HepG2 (cell line): ENCODE measurements around the gene PIGZ. TPM values are rescaled to one million over a fixed set of nuclear protein-coding genes. Genes with fewer than 3 reads are reported as not detected.
A peak's percentile ranks its signal among the peaks of the same experiment; 100 is the strongest.

Experiments
- ATAC-seq: fragments of 200-7000 bp; cut with Tn5 transposase; 3 replicates; pipeline ENCODE4 v1.9.1; 2020; ENCODE audit warnings: mild to moderate bottlenecking, moderate library complexity
- BruUV-seq: library from RNA; stranded (reverse); fragments of 400-500 nt; replicated peaks from 2 replicates; lab custom pipeline; 2021; lab: Mats Ljungman, UMichigan
- CTCF ChIA-PET: fragments of 300-600 bp; formaldehyde crosslinking; extraction: SDS; loops from one replicate; lab custom pipeline; 2021; ENCODE audit warnings: low total read pairs, inconsistent platforms, low intra/inter-chr PET ratio; lab: Yijun Ruan, JAX
- POLR2A ChIA-PET: fragments of 350-600 bp; sonication (Branson Sonifier 250); formaldehyde crosslinking; loops from one replicate; lab custom pipeline; 2020; ENCODE audit warnings: antibody characterized with exemption, inconsistent platforms; lab: Yijun Ruan, JAX
- DNase-seq: peaks from one replicate; pipeline ENCODE4 v3.0.0-alpha.2; 2015; ENCODE audit warnings: low spot score
- FAIRE-seq: peaks from 3 replicates; lab custom pipeline; 2011; peaks lifted over from hg19 to GRCh38; lab: Jason Lieb, UNC
- H2AFZ ChIP-seq: one replicate; pipeline ENCODE4 v1.6.1; 2011; ENCODE audit warnings: low read length, inconsistent platforms
- H3K27ac ChIP-seq: fragments of 300-600 bp; 3 replicates; pipeline ENCODE4 v1.8.0; 2011; ENCODE audit warnings: mixed run types, mild to moderate bottlenecking, mixed read lengths, low read length, inconsistent platforms; ENCODE audit not compliant: insufficient read depth; ENCODE audit errors: extremely low read length
- H3K27me3 ChIP-seq, 2 experiments: fragments of 200-600 bp in 1 of 2; 2 replicates in 1 of 2; 3 replicates in 1 of 2; pipeline versions ENCODE4 v1.6.0 to v1.8.0; 2011; ENCODE audit warnings: low read length in 2 of 2, mild to moderate bottlenecking in 2 of 2, moderate library complexity in 2 of 2, inconsistent platforms in 1 of 2; ENCODE audit not compliant: insufficient read depth in 2 of 2, control insufficient read depth in 1 of 2
- H3K36me3 ChIP-seq, 2 experiments: fragments of 200-600 bp in 1 of 2; replicated peaks in 1 of 2; 2 replicates in 1 of 2; 3 replicates in 1 of 2; pipeline versions ENCODE4 v1.5.1 to v1.8.0; 2011; ENCODE audit warnings: low read length in 2 of 2, inconsistent platforms in 1 of 2; ENCODE audit not compliant: insufficient read depth in 2 of 2, control insufficient read depth in 1 of 2
- H3K4me1 ChIP-seq: 2 replicates; pipeline ENCODE4 v1.5.1; 2012; ENCODE audit warnings: low read length, inconsistent platforms; ENCODE audit not compliant: insufficient read depth
- H3K4me2 ChIP-seq: 2 replicates; pipeline ENCODE4 v1.6.0; 2011; ENCODE audit warnings: low read depth, low read length, inconsistent platforms
- H3K4me3 ChIP-seq, 3 experiments: fragments of 200-600 bp in 1 of 3; sonication (generic), shearing (Covaris generic) in 1 of 3; replicated peaks in 1 of 3; 2 replicates each; pipeline ENCODE4 v1.5.1; 2011 to 2016; ENCODE audit warnings: low read length in 3 of 3, inconsistent platforms in 2 of 3, low read depth in 2 of 3, mild to moderate bottlenecking in 2 of 3, control low read depth in 1 of 3, mixed read lengths in 1 of 3; ENCODE audit not compliant: insufficient read depth in 1 of 3
- H3K79me2 ChIP-seq: one replicate; pipeline ENCODE4 v1.6.1; 2011; ENCODE audit warnings: low read length, inconsistent platforms; ENCODE audit not compliant: insufficient read depth
- H3K9ac ChIP-seq: 2 replicates; pipeline ENCODE4 v1.6.0; 2011; ENCODE audit warnings: mild to moderate bottlenecking, low read depth, low read length, inconsistent platforms; ENCODE audit not compliant: insufficient read depth
- H3K9me3 ChIP-seq: 2 replicates; pipeline ENCODE4 v1.5.1; 2012; ENCODE audit warnings: mild to moderate bottlenecking, low read length
- H4K20me1 ChIP-seq: 2 replicates; pipeline ENCODE4 v1.6.0; 2011; ENCODE audit warnings: inconsistent platforms, mild to moderate bottlenecking, low read length, moderate library complexity; ENCODE audit not compliant: insufficient read depth
- GZF1 ChIP-seq: sonication (generic); formaldehyde crosslinking; IDR thresholded peaks from 2 replicates; pipeline ENCODE4 v1.5.1; 2020; ENCODE audit warnings: mild to moderate bottlenecking, missing genetic modification reagents
- KMT2B ChIP-seq: IDR thresholded peaks from 2 replicates; pipeline ENCODE4 v1.6.1; 2016; ENCODE audit warnings: missing genetic modification reagents, missing compliant biosample characterization
- MED1 ChIP-seq: sonication (generic); formaldehyde crosslinking; IDR thresholded peaks from 2 replicates; pipeline ENCODE4 v1.4.0; 2020; ENCODE audit warnings: missing genetic modification reagents
- SRSF4 ChIP-seq: fragments of 200-400 bp; formaldehyde crosslinking; IDR thresholded peaks from one replicate; pipeline ENCODE4 v1.6.1; 2018; ENCODE audit warnings: mild to moderate bottlenecking, low read depth, low read length, moderate library complexity; ENCODE audit not compliant: poor library complexity, severe bottlenecking
- U2AF2 ChIP-seq: fragments of 200-400 bp; formaldehyde crosslinking; IDR thresholded peaks from 2 replicates; pipeline ENCODE4 v1.6.1; 2017; ENCODE audit warnings: low read depth, mild to moderate bottlenecking, low read length
- XRCC5 ChIP-seq: fragments of 200-400 bp; formaldehyde crosslinking; optimal IDR thresholded peaks from 2 replicates; pipeline ENCODE3; 2017; ENCODE audit warnings: mild to moderate bottlenecking, low read length
- ZNF10 ChIP-seq: sonication (generic); formaldehyde crosslinking; IDR thresholded peaks from 2 replicates; pipeline ENCODE4 v1.4.0; 2020; ENCODE audit warnings: mild to moderate bottlenecking, low read depth, missing genetic modification reagents, borderline replicate concordance
- ZNF589 ChIP-seq: sonication (generic); formaldehyde crosslinking; conservative IDR thresholded peaks from 2 replicates; pipeline ENCODE4 v1.8.0; 2022; ENCODE audit warnings: mild to moderate bottlenecking, moderate library complexity, missing genetic modification reagents
- ZNF878 ChIP-seq: sonication (generic); formaldehyde crosslinking; IDR thresholded peaks from 2 replicates; pipeline ENCODE4 v1.8.1; 2023; ENCODE audit warnings: mild to moderate bottlenecking, missing genetic modification reagents, moderate library complexity
- WGBS: methylation state at CpG from one replicate; pipeline ENCODE4 v1.1.6; 2017; ENCODE audit warnings: low lambda C conversion rate; 5-methylcytosine and 5-hydroxymethylcytosine counted together
- in situ Hi-C: cut with HindIII; loops from 2 replicates; pipeline ENCODE4 v1.10.0; 2017; ENCODE audit warnings: low pct_unique_long_range_greater_than_20kb; ENCODE audit not compliant: extremely low pct_ligation_motif_present
- intact Hi-C: fragments of 100-400 bp; cut with micrococcal nuclease; formaldehyde crosslinking; loops from one replicate; pipeline ENCODE4 v1.10.0; 2022; ENCODE audit not compliant: unreplicated experiment
- polyA plus RNA-seq, 8 experiments: library from polyadenylated mRNA; depleted of rRNA in 3 of 8; stranded (reverse) in 7 of 8; unstranded in 1 of 8; fragments of >200 nt; fragmentation: Illumina TruSeq in 4 of 8; extraction: Trizol in 4 of 8; gene quantifications; 2 replicates each; pipeline versions ENCODE4 v1.2.1 to v1.2.3, GENCODE V29; 2011 to 2016; ENCODE audit warnings: low read depth in 4 of 8, missing spikeins in 1 of 8, mixed read lengths in 1 of 8; ENCODE audit not compliant: insufficient read depth in 1 of 8
- total RNA-seq, 5 experiments: library from RNA; depleted of rRNA; stranded (reverse); fragments of >200 nt; fragmentation: Illumina TruSeq; extraction: Trizol; gene quantifications; 2 replicates each; pipeline ENCODE4 v1.2.3, GENCODE V29; 2016; ENCODE audit warnings: low read depth in 1 of 5
- TF ChIP-seq, protein P1 (sequence below): sonication (generic); formaldehyde crosslinking; IDR thresholded peaks from 2 replicates; pipeline ENCODE4 v1.4.0; 2020; ENCODE audit warnings: mild to moderate bottlenecking, missing genetic modification reagents
- TF ChIP-seq, protein P2 (sequence below): sonication (generic); formaldehyde crosslinking; IDR thresholded peaks from 2 replicates; pipeline ENCODE4 v1.5.0; 2020; ENCODE audit warnings: missing genetic modification reagents, mild to moderate bottlenecking, borderline replicate concordance
- TF ChIP-seq, protein P3 (sequence below): sonication (generic); formaldehyde crosslinking; IDR thresholded peaks from 2 replicates; pipeline ENCODE4 v1.4.0; 2020; ENCODE audit warnings: missing genetic modification reagents
- TF ChIP-seq, protein P4 (sequence below): sonication (generic); formaldehyde crosslinking; IDR thresholded peaks from 2 replicates; pipeline ENCODE4 v1.4.0; 2020; ENCODE audit warnings: mild to moderate bottlenecking, missing genetic modification reagents, borderline replicate concordance

PIGZ gene
- total and polyA plus RNA-seq, 2 of the 13 experiments (the other 11 are each of a cell fraction or from before 2014, with no cell fraction given), result 4.7 to 60.5 TPM

DNA sequence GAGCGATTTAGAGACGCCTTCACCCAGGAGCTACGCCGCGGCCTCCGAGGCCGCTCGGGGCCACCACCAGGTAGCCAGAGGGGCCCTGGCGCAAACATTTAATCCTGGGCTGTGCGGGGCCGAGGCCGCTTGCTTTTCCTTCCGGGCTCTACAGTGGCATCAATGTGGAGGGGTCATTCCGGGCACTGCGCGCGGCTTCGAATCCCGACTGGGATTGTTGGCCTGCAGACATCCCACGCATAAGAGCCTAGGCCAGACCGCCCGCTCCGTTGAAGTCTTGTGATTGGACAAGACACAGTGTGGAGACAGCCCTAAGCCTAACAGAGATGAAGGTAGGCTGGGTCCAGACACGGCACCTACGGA is 25.7 kb downstream of the PIGZ start (continued):
- no peak for TF ChIP-seq ZNF10
- TF ChIP-seq, protein P1, sequence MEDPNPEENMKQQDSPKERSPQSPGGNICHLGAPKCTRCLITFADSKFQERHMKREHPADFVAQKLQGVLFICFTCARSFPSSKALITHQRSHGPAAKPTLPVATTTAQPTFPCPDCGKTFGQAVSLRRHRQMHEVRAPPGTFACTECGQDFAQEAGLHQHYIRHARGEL (CRISPR knock-in tag), result no peak
- TF ChIP-seq, protein P2, sequence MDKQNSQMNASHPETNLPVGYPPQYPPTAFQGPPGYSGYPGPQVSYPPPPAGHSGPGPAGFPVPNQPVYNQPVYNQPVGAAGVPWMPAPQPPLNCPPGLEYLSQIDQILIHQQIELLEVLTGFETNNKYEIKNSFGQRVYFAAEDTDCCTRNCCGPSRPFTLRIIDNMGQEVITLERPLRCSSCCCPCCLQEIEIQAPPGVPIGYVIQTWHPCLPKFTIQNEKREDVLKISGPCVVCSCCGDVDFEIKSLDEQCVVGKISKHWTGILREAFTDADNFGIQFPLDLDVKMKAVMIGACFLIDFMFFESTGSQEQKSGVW (CRISPR knock-in tag), result no peak

DNA sequence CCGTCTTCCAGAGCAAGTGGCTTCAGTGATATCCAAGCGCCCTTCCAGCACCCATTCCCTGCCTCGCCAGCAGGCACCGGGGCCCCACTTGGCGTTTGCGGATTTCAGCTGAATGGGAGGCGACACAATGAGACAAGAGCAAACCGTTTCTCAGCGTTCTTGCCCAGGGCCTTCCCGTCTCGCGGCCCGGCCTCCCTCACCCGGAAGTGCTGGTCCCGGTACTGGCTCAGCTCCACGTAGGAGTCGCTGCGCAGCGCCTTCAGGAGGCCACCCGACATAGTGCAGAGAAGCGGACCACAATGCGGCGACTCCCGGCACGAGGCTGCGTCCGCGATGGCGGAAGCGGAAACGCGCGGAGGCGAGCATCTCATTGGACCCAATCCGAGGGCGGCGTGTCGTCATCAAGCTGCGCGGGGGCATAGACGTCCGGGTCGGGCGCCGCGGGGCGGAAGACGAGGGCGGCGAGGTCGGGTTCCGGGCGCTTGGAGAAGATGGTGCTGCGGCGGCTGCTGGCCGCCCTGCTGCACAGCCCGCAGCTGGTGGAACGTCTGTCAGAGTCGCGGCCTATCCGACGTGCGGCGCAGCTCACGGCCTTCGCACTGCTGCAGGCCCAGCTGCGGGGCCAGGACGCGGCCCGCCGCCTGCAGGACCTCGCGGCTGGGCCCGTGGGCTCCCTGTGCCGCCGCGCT is 26.3 kb downstream of the PIGZ start, which contains the start of gene NCBP2:
NCBP2 (minus strand) TSS at position 303 of the 689 bp plus-strand sequence; CDS start at position 278, 25 bp downstream.
- peak within 1 kb of the TSS; percentile 74 to 99 (median 97) for H3K4me3 ChIP-seq
- ChIA-PET CTCF (interaction anchor here (1.2 kb wide), 2 partner anchors 28 to 105 kb away, joined by 4 to 6 read pairs; no protein-coding TSS in a partner anchor), POLR2A (interaction anchor here (0.6 to 3.0 kb wide), 13 partner anchors 9 to 203 kb away, joined by 3 to 33 read pairs (median 5); partner anchors contain the start of genes PAK2 and SENP5)
- in situ Hi-C loops (no loop called here), intact Hi-C loops (loop anchor here (1.0 kb wide), 1 partner anchor 333 kb away; no protein-coding TSS in a partner anchor)
- H4K20me1 ChIP-seq, result no peaks in the 10 kb centered on the region; the same call in 1 of the 2 replicates
- peaks cover 4 to 17% of the 10 kb centered on the region in 2 experiments for H3K36me3 ChIP-seq
- peak within 1 kb of the TSS; percentile 97 for H3K4me2 ChIP-seq
- H3K79me2 ChIP-seq, result peaks cover 56% of the 10 kb centered on the region
- peaks cover 0 to 3% of the 10 kb centered on the region in 2 experiments; a peak in 2 of 5 replicates for H3K27me3 ChIP-seq
- H3K9ac ChIP-seq, result peak within 1 kb of the TSS; percentile 98
- peak; percentile 90 for FAIRE-seq
- no peak within 1 kb of the TSS for H2AFZ ChIP-seq
- peaks cover 73% of the 10 kb centered on the region for H3K4me1 ChIP-seq
- H3K9me3 ChIP-seq, result no peaks in the 10 kb centered on the region
- BruUV-seq, result no TSS peak
- WGBS, result 0% methylated on average over 16 of the region's 77 CpGs
- ATAC-seq, result peak; percentile 91
- H3K27ac ChIP-seq, result peak within 1 kb of the TSS; percentile 95
- DNase-seq, result peak; percentile 95
- peak; percentile 94 for TF ChIP-seq XRCC5
- TF ChIP-seq, protein P3, sequence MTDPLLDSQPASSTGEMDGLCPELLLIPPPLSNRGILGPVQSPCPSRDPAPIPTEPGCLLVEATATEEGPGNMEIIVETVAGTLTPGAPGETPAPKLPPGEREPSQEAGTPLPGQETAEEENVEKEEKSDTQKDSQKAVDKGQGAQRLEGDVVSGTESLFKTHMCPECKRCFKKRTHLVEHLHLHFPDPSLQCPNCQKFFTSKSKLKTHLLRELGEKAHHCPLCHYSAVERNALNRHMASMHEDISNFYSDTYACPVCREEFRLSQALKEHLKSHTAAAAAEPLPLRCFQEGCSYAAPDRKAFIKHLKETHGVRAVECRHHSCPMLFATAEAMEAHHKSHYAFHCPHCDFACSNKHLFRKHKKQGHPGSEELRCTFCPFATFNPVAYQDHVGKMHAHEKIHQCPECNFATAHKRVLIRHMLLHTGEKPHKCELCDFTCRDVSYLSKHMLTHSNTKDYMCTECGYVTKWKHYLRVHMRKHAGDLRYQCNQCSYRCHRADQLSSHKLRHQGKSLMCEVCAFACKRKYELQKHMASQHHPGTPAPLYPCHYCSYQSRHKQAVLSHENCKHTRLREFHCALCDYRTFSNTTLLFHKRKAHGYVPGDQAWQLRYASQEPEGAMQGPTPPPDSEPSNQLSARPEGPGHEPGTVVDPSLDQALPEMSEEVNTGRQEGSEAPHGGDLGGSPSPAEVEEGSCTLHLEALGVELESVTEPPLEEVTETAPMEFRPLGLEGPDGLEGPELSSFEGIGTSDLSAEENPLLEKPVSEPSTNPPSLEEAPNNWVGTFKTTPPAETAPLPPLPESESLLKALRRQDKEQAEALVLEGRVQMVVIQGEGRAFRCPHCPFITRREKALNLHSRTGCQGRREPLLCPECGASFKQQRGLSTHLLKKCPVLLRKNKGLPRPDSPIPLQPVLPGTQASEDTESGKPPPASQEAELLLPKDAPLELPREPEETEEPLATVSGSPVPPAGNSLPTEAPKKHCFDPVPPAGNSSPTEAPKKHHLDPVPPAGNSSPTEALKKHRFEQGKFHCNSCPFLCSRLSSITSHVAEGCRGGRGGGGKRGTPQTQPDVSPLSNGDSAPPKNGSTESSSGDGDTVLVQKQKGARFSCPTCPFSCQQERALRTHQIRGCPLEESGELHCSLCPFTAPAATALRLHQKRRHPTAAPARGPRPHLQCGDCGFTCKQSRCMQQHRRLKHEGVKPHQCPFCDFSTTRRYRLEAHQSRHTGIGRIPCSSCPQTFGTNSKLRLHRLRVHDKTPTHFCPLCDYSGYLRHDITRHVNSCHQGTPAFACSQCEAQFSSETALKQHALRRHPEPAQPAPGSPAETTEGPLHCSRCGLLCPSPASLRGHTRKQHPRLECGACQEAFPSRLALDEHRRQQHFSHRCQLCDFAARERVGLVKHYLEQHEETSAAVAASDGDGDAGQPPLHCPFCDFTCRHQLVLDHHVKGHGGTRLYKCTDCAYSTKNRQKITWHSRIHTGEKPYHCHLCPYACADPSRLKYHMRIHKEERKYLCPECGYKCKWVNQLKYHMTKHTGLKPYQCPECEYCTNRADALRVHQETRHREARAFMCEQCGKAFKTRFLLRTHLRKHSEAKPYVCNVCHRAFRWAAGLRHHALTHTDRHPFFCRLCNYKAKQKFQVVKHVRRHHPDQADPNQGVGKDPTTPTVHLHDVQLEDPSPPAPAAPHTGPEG (CRISPR knock-in tag), result peak; percentile 70; the same call in 1 of the 2 replicates
- peak; percentile 90 for TF ChIP-seq MED1 (CRISPR knock-in tag)
- TF ChIP-seq ZNF878 (CRISPR knock-in tag), result 0 out of 2 replicates have a peak, but pooled peaks have one; percentile 26
- TF ChIP-seq KMT2B, result peak; percentile 95
- TF ChIP-seq, protein P4, sequence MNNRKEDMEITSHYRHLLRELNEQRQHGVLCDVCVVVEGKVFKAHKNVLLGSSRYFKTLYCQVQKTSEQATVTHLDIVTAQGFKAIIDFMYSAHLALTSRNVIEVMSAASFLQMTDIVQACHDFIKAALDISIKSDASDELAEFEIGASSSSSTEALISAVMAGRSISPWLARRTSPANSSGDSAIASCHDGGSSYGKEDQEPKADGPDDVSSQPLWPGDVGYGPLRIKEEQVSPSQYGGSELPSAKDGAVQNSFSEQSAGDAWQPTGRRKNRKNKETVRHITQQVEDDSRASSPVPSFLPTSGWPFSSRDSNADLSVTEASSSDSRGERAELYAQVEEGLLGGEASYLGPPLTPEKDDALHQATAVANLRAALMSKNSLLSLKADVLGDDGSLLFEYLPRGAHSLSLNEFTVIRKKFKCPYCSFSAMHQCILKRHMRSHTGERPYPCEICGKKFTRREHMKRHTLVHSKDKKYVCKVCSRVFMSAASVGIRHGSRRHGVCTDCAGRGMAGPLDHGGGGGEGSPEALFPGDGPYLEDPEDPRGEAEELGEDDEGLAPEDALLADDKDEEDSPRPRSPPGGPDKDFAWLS (CRISPR knock-in tag), result no peak
- no peak for TF ChIP-seq GZF1 (CRISPR knock-in tag)
- TF ChIP-seq SRSF4, result no peak
- TF ChIP-seq ZNF589 (CRISPR knock-in tag), result peak; percentile 84
- TF ChIP-seq U2AF2, result no peak
